ENCODE measurements around the gene RWDD2A. TPM values are rescaled to one million over a fixed set of nuclear protein-coding genes. Genes with fewer than 3 reads are reported as not detected.

RWDD2A gene
- total and polyA plus RNA-seq, 2 donors from 2014 or later = 4.0 to 5.5 TPM

GRCh38 chr6:83153883-83154521 lies 39.2 kb upstream of the RWDD2A start:
- no peaks in the 10 kb centered on the region for H3K9me3 ChIP-seq (ENCODE audit: control insufficient read depth in 2 of 3, insufficient read depth in 1 of 3, low read length in 3 of 3)
- no peak overlapping the region for H3K9ac ChIP-seq (ENCODE audit: low read length in 3 of 3)
- TF ChIP-seq, protein P1, sequence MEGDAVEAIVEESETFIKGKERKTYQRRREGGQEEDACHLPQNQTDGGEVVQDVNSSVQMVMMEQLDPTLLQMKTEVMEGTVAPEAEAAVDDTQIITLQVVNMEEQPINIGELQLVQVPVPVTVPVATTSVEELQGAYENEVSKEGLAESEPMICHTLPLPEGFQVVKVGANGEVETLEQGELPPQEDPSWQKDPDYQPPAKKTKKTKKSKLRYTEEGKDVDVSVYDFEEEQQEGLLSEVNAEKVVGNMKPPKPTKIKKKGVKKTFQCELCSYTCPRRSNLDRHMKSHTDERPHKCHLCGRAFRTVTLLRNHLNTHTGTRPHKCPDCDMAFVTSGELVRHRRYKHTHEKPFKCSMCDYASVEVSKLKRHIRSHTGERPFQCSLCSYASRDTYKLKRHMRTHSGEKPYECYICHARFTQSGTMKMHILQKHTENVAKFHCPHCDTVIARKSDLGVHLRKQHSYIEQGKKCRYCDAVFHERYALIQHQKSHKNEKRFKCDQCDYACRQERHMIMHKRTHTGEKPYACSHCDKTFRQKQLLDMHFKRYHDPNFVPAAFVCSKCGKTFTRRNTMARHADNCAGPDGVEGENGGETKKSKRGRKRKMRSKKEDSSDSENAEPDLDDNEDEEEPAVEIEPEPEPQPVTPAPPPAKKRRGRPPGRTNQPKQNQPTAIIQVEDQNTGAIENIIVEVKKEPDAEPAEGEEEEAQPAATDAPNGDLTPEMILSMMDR (IDR thresholded peaks at IDR 0.05; ENCODE audit: borderline replicate concordance, extremely low read depth, insufficient read depth) = no peak
- H3K27me3 ChIP-seq (ENCODE audit: control insufficient read depth, insufficient read depth, low read length) = no peaks in the 10 kb centered on the region
- FAIRE-seq (no peak), DNase-seq (no peak)
- intact Hi-C loops (cut with DNase I) = no loop called here
- H3K4me3 ChIP-seq (ENCODE audit: low read length in 3 of 3) = no peak overlapping the region
- no peaks in the 10 kb centered on the region for H3K4me1 ChIP-seq (ENCODE audit: control insufficient read depth in 2 of 3, insufficient read depth in 2 of 3, low read depth in 1 of 3, low read length in 3 of 3)
- no peak overlapping the region for H3K27ac ChIP-seq (ENCODE audit: low read depth in 2 of 2, low read length in 2 of 2)
- H3K36me3 ChIP-seq (ENCODE audit: control insufficient read depth in 2 of 3, insufficient read depth in 3 of 3, low read length in 3 of 3) = peaks cover 2 to 21% (median 12%) of the 10 kb centered on the region in 3 donors

- Histone ChIP-seq H3K9me3 (ENCODE audit: control insufficient read depth in 2 of 3, insufficient read depth in 1 of 3, low read length in 3 of 3) (no peaks in the 10 kb centered on the region), H3K27me3 (ENCODE audit: control insufficient read depth, insufficient read depth, low read length) (no peaks in the 10 kb centered on the region), H3K4me1 (ENCODE audit: control insufficient read depth in 2 of 3, insufficient read depth in 2 of 3, low read depth in 1 of 3, low read length in 3 of 3) (no peaks in the 10 kb centered on the region), H3K4me3 (ENCODE audit: low read length in 3 of 3) (no peak overlapping the region), H3K9ac (ENCODE audit: low read length in 3 of 3) (no peak overlapping the region), H3K36me3 (ENCODE audit: control insufficient read depth in 2 of 3, insufficient read depth in 3 of 3, low read length in 3 of 3) (peaks cover 6 to 30% (median 17%) of the 10 kb centered on the region in 3 donors), H3K27ac (ENCODE audit: low read depth in 2 of 2, low read length in 2 of 2) (no peak overlapping the region)
- intact Hi-C loops (cut with DNase I) = no loop called here
- no peak for DNase-seq
- FAIRE-seq = no peak
- TF ChIP-seq, protein P1 (IDR thresholded peaks at IDR 0.05; ENCODE audit: borderline replicate concordance, extremely low read depth, insufficient read depth) = no peak
Observed at GRCh38 chr6:83155794-83156193, 37.4 kb upstream of the RWDD2A start.

DNA sequence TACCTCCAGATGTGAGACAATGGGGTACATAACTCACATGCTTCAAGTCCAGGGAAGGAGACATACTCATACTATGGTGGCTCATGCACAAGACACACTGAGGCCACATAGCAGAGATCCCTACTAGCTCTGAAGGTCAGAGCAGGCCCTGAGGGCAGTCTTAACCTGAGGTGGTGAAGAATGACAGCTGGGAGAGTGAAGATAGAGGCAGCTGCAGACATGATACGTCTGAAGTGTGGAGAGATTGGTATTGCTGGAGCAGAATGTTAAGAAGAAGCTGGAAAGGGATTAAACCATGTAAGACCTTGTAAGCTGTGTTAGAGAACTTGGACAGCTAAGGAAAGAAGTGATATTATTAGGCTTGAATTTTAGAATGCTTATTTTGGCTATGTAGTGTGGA lies 33.0 kb upstream of the RWDD2A start:
- Histone ChIP-seq H3K9ac (ENCODE audit: low read length in 3 of 3) (no peak overlapping the region), H3K4me3 (ENCODE audit: low read length in 3 of 3) (no peak overlapping the region), H3K4me1 (ENCODE audit: control insufficient read depth in 2 of 3, insufficient read depth in 2 of 3, low read depth in 1 of 3, low read length in 3 of 3) (no peaks in the 10 kb centered on the region), H3K27me3 (ENCODE audit: control insufficient read depth, insufficient read depth, low read length) (no peaks in the 10 kb centered on the region), H3K9me3 (ENCODE audit: control insufficient read depth in 2 of 3, insufficient read depth in 1 of 3, low read length in 3 of 3) (no peaks in the 10 kb centered on the region), H3K36me3 (ENCODE audit: control insufficient read depth in 2 of 3, insufficient read depth in 3 of 3, low read length in 3 of 3) (peaks cover 4 to 38% (median 13%) of the 10 kb centered on the region in 3 donors), H3K27ac (ENCODE audit: low read depth in 2 of 2, low read length in 2 of 2) (no peak overlapping the region)
- TF ChIP-seq, protein P1 (IDR thresholded peaks at IDR 0.05; ENCODE audit: borderline replicate concordance, extremely low read depth, insufficient read depth) = no peak
- DNase-seq (no peak), FAIRE-seq (no peak)
- intact Hi-C loops (cut with DNase I) = no loop called here
